Amygdala (tissue), 56 donors: Measurements from ENCODE around the gene ERC2.

Source experiments
- DNase-seq, 56 donors: peaks; one replicate each; lab custom pipeline; 2025; lab: John Stamatoyannopoulos, UW

The ERC2 gene

DNA sequence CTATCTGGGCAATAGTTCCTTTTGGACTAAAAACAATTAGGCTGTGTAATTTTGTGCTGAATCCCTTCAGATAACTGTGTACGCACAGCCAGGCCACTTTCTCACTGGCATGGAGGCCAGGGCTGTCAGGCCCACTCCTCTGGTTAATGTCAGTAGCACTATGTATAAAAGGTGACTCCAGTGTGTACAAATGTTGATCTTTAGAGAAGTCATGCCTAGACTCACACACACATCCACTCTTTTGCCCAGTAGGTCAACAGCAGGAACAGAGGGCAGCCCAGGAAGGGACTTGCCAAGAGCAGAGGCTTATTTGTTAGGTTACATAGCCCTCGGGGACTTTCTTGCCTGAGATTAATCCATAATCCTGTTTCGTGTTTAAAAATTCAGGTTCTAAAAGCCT is 564.6 kb downstream of the ERC2 start:
- no peak for DNase-seq

DNA sequence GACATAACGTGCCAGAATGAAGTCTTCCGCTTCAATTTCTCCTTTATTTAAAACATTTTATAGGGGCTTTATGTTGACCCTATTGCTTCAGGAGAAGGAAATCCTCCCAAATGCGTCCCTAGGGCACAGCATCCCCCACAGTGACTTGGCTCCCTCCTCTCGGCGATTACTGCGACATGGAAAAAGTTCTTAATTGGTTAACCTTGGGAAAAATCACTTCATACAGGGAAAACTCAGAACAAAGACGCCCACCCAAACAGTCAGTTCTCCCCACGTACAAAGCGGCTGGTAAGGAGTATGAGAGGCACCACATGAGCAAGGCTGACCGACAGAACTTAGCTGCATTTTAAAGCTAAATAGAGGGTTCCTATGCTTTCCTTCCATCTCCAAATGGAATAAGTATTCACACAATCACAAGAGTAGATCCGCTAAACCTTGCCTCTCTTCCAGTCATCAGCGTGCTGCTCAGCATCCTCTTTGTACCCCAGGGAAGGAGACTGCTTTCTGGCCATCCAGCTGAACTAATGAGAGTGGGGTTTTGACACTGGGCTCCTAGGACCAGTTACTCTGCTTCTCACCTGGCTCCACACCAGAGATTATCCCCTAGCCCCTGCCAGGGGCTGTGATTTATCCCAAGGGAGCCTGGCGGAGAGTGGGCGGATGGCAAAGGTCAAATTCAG is 565.9 kb downstream of the ERC2 start:
- DNase-seq, result peak in 1 of 56 donors; percentile 10

- DNase-seq, result no peak
Measured at GRCh38 chr3:55899887-55900286, 568.4 kb downstream of the ERC2 start.

DNA sequence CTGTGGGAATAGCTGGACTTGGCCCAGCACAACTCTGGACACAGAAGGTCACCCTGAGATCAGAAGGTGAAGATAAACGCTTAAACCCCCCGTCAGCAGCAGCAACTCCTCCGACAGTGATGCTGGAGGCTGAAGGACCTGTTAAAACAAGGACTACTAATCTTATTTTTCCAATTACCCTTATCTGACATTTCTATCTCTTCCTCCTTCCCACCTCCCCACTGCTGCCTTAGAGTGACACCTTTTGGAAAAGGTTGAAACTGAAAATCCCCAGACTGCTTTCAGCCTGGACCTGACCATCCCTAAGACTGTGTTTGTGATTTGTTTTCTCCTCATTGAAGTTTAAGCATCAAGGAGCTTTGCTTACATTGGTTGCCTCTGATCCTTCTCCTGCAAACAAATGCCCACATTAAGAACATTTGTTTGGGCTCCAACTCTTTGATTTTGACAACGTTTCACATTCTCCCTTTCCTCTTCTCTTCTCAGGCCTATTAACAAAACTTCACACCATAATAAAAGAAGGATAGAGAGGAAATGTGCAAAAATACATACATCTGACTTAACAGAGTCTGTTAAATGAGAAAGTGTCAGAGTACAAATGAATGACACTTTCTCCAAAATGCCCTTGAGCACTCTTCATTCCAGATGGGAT is 570.6 kb downstream of the ERC2 start:
- DNase-seq, result no peak

DNA sequence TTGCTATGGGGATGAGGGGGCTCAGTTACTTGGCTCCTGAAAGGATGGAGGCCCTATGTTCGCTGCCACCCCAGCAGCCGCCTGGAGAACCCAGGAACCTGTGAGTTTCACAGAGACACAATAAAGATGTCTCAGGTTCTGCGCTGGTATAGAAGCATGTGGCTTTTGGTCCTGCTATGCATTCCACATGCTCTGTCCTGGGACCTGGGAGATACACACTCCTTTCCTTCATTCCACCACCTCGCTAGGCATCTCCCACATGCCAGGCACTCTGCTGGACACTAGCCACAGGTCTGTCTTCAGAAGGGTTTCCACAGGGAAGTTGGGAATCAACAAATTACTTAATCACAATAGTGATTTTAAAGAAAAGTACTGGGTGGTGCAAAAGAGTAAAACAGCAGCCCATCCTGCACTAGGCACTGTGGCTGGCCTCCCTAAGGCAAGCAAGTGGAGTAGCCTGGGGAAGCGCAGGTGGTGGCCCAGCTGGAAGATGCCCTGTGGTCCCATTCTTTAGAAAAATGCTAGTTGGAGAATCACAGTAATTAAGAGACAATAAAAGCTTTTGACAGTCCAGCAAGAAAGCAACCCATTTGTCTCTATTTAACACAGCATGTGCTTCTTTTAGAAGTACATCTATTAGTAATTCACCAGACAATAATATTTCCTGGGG is 572.2 kb downstream of the ERC2 start:
- no peak for DNase-seq

DNA sequence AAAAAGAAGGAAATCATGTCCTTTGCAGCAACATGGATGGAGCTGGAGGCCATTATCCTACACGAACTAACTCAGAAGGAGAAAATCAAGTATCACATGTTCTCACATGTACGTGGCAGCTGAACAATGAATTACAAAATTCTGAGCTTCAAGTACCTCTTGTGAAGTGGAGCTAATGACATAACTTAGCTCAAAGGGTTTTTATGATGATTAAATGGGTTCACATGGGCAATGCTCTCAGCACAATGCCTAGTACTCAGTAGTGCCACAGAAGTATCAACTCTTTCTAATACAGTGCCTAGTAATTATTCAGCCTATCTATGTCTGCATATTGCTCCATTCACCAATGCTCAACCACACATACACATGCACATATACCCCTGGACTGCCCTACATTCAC is 573.7 kb downstream of the ERC2 start:
- DNase-seq, result no peak

DNA sequence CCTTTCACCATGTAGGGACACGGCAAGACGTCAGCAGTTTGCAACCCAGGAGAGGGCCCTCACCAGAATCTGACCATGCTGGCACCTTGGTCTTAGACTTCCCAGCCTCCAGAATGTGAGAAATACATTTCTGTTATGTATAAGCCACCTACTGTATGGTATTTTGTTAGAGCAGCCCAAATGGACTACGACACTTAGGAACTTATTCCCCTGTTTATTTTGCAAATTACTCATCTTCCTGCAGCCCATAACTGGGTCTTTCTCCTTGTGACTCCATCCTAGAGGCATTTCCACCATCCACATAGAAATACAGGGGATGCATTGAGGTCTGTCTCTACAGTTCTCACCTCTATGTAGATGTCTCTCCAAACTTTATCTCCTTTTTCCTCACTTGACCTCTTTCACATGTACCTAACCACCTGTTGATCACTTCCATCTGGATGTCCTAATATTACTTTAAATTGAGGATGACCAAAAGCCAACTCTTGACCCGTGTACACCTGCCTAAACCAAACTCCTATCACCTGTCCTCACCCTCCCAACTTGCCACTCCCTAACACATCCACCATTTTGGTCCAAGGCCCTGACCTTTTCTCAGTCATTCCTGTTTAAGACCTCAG is 575.1 kb downstream of the ERC2 start:
- DNase-seq, result no peak

DNA sequence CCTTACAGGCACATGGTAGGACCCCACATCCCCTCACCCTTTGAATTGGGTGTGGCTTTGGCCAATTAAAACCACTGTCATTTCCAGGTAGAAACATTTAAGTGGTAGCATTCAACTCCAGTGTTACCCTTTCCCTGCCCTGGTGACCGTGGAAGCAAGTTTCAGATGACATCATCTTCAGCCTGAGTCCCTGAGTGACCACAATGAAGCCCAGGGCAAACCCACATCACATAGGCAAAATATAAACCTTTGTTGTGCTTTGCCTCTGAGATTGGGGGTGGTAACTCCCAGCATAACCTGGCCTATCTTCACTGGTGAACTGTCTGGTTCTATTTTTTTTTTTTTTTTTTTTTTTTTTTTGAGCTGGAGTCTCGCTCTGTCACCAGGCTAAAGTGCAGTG is 577.2 kb downstream of the ERC2 start:
- DNase-seq, result no peak

- peak in 9 of 56 donors; percentile 2 to 12 (median 3) for DNase-seq
Measured at GRCh38 chr3:55888282-55888885, 579.9 kb downstream of the ERC2 start.

DNA sequence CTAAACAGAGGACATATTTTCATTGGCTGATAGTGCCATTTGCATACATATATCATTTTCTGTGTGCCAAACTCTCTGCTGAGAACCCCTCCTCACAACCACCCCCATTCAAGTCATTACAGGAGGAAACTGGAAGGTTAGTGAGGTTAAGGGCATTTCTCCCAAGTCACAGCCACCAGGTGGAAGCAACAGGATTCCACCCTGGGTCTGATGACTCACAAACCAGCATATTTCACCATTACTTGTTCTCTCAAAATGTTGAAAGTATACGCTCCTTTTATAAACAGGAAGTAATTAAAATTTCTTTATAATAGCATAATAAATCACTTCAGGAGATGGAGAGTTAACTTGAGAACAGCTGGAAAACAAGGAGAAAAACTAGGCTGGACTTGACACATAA is 582.5 kb downstream of the ERC2 start:
- no peak for DNase-seq

DNA sequence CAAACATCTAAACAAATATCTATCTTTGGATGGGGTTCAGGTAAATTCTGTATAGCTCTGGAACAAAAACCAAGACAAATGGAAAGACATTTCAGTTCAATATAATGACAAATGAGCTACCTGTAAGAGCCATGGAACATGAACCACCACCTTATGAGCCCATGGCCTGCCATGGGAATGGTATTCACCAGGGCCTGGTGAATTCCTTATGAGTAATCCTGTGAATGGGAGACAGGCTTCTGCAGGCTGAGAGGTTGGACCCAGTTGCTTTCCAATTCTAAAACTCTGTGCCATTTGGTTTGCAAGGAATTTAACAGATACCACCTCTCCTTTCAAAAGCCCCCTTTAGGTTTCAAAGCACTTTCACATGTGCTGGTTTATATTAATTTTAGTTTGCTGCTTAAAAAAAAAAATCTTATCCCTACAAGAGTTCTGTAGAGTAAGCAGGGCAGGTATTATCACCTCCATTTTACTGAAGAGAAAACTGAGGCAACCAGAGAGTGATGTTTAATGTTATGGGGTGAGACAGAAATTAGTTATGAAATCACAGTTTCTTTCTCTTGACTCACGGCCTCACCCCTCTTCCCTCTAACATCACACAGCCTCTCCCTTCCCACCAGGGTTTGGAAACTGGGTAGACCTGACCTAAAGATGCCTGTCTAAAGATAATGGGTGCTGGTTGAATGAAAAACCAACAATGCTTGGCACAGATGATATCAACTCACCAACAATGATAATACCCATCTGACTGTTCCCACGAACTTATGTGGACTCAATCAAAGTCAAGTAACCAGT is 583.6 kb downstream of the ERC2 start:
- no peak for DNase-seq

DNA sequence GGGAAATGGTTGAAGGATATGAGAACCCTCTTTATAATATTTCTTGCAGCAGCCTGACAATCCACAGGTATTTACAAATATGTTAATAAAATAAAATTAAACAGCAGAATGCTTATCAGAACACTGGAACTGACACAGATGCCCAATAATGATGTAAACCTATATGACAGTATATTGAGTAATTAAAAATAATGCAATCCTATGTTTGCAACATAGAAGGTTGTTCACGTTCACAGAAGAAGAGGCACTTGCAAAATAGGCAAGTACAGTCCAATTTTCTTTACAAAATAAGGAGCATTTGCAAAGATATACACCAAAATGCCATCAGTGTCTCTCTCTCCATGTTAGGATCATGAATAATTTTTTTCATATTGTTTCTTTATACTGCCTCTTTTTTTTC is 584.2 kb downstream of the ERC2 start:
- no peak for DNase-seq

GRCh38 chr3:55882006-55882405 is 586.3 kb downstream of the ERC2 start:
- no peak for DNase-seq

DNA sequence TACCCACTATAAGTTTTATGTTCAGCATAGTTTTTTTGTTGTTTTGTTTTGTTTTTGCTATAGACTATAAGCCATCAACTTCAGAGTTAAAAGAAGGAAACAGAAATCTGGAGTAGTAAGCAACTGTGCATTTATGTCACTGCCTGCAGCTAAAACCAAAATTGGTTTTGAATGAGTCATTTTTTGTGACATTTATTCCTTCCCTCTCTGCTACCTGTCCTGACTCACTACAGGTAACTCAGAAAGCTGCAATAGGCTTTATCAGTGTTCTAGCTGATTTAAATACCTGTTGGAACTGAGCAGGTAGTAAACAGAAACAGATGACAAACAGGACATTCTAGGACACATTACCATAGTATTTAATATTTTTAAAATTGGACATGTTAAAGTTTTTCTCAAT is 587.9 kb downstream of the ERC2 start:
- DNase-seq, result no peak

GRCh38 chr3:55879901-55880331 is 588.4 kb downstream of the ERC2 start:
- no peak for DNase-seq

GRCh38 chr3:55877703-55878102 is 590.6 kb downstream of the ERC2 start:
- DNase-seq, result no peak

DNA sequence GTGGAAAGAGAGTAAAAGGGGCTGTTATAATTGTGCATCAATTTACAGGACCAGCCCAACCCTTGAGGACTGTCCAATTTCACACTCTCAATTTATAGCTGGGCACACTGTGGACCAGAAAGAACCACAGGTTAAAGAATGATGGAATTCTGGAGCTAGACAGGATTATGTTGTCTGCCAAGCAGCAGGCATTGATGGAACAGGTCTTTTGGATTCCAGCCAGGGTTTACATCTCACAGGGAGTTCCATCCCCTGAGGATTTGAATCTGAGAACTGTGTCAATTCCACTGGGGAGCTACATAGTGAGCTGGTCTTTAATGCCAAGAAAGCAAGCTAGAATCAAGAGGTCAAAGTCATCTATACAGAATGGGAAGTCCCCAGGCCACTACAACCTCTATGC is 591.7 kb downstream of the ERC2 start:
- no peak for DNase-seq

- no peak for DNase-seq
Measured at GRCh38 chr3:55875113-55875512, 593.2 kb downstream of the ERC2 start.

DNA sequence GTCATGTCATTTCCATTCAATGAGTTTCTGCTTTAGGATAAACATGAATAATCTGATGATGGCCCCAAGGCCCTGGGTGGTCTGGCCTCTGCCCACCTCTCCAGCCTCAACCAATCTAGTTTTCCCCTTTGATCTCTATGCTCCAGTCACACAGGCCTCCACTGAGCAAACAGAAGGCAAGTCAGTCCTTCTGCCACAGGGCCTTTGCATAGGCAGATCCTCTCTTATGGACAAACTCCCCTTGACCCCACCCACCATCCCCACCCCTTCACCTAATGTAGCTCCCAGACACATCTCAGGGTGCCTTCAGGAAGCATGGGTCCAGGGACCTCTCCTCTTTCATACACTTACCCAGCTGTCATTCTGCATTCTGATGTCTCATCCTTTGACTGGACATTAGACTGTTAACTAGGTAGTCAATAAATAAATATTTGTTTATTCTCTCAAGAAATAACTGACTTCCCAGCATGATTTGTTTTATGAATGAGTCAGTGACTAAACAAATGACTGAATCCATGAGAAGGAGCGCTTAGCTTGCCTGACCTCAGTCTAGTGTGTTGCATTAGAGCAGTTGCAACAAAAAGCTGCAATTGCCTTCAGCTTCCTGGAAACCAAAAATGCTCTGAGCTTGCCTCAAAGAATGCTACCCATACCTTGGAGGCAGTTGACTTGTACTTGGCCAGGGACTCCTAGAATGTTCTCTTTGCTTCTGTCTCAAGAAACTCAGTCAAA is 594.6 kb downstream of the ERC2 start:
- DNase-seq, result no peak

- no peak for DNase-seq
Measured at GRCh38 chr3:55870594-55870993, 597.7 kb downstream of the ERC2 start.
